Stomach (tissue), 9 donors: ENCODE measurements around the gene RASD2. TPM values are rescaled to one million over a fixed set of nuclear protein-coding genes. Genes with fewer than 3 reads are reported as not detected.

Experiments used
- DNase-seq, 2 donors: peaks; one replicate each; pipeline versions ENCODE4 v3.0.0 to v3.0.0-alpha.2; 2013 to 2019
- H3K27ac ChIP-seq, 5 donors: fragments of 200-600 bp in 4 of 5; sonication (generic) in 4 of 5; one replicate each; pipeline ENCODE4 v1.5.1; 2013 to 2019; ENCODE audit warnings: mild to moderate bottlenecking in 1 of 5, moderate library complexity in 1 of 5
- H3K27me3 ChIP-seq, 3 donors: fragments of 200-600 bp; sonication (generic); one replicate each; pipeline ENCODE4 v1.5.1; 2017 to 2019; ENCODE audit warnings: mixed run types in 1 of 3
- H3K36me3 ChIP-seq, 4 donors: fragments of 200-600 bp; sonication (generic); 1 replicate in 3 of 4; 2 replicates in 1 of 4; pipeline ENCODE4 v1.5.1; 2016 to 2019
- H3K4me1 ChIP-seq, 4 donors: fragments of 200-600 bp; sonication (generic); one replicate each; pipeline ENCODE4 v1.5.1; 2016 to 2019
- H3K4me3 ChIP-seq, 4 donors: fragments of 200-600 bp; sonication (generic) in 3 of 4; one replicate each; pipeline ENCODE4 v1.5.1; 2016 to 2019; ENCODE audit warnings: mild to moderate bottlenecking in 1 of 4
- H3K9me3 ChIP-seq, 4 donors: fragments of 200-600 bp; sonication (generic); one replicate each; pipeline ENCODE4 v1.5.1; 2016 to 2019
- EP300 ChIP-seq: sonication (generic); formaldehyde crosslinking; IDR thresholded peaks from one replicate; pipeline ENCODE4 v1.6.1; 2017; ENCODE audit warnings: antibody characterized with exemption
- POLR2A ChIP-seq, 4 donors: fragments of 450-650 bp; IDR thresholded peaks; one replicate each; pipeline ENCODE4 v1.6.1; 2016; ENCODE audit warnings: antibody characterized with exemption in 4 of 4, control low read depth in 2 of 4, mild to moderate bottlenecking in 1 of 4, moderate library complexity in 1 of 4
- POLR2AphosphoS5 ChIP-seq, 3 donors: sonication (generic); formaldehyde crosslinking; IDR thresholded peaks; one replicate each; pipeline ENCODE4 v1.6.1; 2016; ENCODE audit warnings: antibody characterized with exemption in 3 of 3
- WGBS, 5 donors: extraction: QIAGEN DNeasy Blood & Tissue Kit in 3 of 5; methylation state at CpG; one replicate each; pipeline versions ENCODE4 v1.1.5 to v1.1.7; 2013 to 2018; 5-methylcytosine and 5-hydroxymethylcytosine counted together
- intact Hi-C: fragments of 100-400 bp; cut with DNase I; formaldehyde crosslinking; loops from one replicate; pipeline ENCODE4 v1.15.1; 2023; ENCODE audit warnings: low total_unique reads
- polyA plus RNA-seq, 3 donors: library from polyadenylated mRNA; stranded (reverse); fragments of 200-250 nt; gene quantifications; one replicate each; pipeline ENCODE4 v1.2.3, GENCODE V29; 2013
- total RNA-seq, 5 donors: library from RNA; depleted of rRNA; stranded (reverse); fragments of >200 nt; gene quantifications; one replicate each; pipeline versions ENCODE4 v1.1.0 to v1.2.3, GENCODE V29; 2014 to 2016
- TF ChIP-seq, protein P1 (sequence below), 7 experiments: fragments of 450-650 bp in 4 of 7; fragments of 200-600 bp in 3 of 7; sonication (generic) in 3 of 7; IDR thresholded peaks; one replicate each; pipeline ENCODE4 v1.5.1; 2016 to 2019; ENCODE audit warnings: antibody characterized with exemption in 7 of 7, control low read depth in 2 of 7, mild to moderate bottlenecking in 1 of 7
- donor health status: healthy with polysubstance abuse.
- donor health status: Bipolar disorder and iron deficiency.
- donor health status: healthy.

Gene RASD2
- total and polyA plus RNA-seq, 8 donors: 0.43 to 3.6 (median 0.72) TPM

DNA sequence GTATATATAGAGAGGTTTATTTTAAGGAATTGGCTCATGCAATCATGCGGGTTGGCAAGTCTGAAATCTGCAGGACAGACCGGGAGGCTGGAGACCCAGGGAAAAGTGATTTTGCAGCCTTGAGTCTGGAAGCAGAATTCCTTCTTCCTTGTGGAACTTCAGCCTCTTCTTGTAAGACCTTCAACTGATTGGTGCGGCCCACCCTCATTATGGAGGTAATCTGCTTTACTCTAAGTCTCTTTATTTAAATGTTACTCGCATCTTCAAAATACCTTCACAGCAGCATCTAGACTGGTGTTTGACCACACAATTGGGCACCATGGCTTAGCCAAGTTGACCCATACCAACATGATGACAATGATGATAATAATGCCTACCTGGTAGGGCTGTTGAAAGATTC lies 58.7 kb downstream of the RASD2 start:
- Histone ChIP-seq H3K27me3 (no peaks in the 10 kb centered on the region), H3K4me1 (peaks cover 0 to 5% (median 1%) of the 10 kb centered on the region in 4 donors), H3K36me3 (no peaks in the 10 kb centered on the region), H3K27ac (no peak overlapping the region), H3K9me3 (no peaks in the 10 kb centered on the region), H3K4me3 (no peak overlapping the region)
- DNase-seq: no peak
- 92 to 98% (median 96%) methylated on average over 4 of the region's 4 CpGs for WGBS, 5 donors
- intact Hi-C loops: no loop called here
- no peak for TF ChIP-seq POLR2A (IDR thresholded peaks at IDR 0.05)
- TF ChIP-seq, protein P1, sequence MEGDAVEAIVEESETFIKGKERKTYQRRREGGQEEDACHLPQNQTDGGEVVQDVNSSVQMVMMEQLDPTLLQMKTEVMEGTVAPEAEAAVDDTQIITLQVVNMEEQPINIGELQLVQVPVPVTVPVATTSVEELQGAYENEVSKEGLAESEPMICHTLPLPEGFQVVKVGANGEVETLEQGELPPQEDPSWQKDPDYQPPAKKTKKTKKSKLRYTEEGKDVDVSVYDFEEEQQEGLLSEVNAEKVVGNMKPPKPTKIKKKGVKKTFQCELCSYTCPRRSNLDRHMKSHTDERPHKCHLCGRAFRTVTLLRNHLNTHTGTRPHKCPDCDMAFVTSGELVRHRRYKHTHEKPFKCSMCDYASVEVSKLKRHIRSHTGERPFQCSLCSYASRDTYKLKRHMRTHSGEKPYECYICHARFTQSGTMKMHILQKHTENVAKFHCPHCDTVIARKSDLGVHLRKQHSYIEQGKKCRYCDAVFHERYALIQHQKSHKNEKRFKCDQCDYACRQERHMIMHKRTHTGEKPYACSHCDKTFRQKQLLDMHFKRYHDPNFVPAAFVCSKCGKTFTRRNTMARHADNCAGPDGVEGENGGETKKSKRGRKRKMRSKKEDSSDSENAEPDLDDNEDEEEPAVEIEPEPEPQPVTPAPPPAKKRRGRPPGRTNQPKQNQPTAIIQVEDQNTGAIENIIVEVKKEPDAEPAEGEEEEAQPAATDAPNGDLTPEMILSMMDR (IDR thresholded peaks at IDR 0.05): no peak
- no peak for TF ChIP-seq EP300
- TF ChIP-seq POLR2AphosphoS5 (IDR thresholded peaks at IDR 0.05): no peak

DNA sequence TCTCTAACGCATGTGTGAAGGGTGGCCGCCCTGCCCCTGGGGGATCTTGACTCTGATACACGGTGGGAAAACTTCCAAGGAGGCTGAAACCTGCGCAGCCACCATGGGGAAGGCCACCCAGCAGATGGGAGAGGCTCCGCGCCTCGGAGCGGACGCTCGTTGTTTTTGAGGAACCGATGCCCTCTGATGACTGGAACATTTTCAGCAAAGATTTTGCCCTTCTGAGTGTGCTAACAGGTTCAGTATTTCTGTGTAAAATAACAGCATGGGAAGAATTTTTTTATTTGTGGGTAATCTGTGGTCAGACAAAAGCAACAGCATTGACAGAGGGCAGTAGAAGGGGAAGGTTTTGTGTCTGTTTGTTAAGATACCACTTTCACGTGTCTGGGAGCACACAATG lies 59.8 kb downstream of the RASD2 start:
- Histone ChIP-seq H3K27ac (no peak overlapping the region), H3K27me3 (no peaks in the 10 kb centered on the region), H3K36me3 (no peaks in the 10 kb centered on the region), H3K9me3 (no peaks in the 10 kb centered on the region), H3K4me3 (no peak overlapping the region), H3K4me1 (peaks cover 0 to 12% (median 6%) of the 10 kb centered on the region in 4 donors)
- no peak for DNase-seq
- WGBS, 5 donors: 74 to 86% (median 79%) methylated on average over 11 to 12 of the region's 12 CpGs
- intact Hi-C loops: no loop called here
- TF ChIP-seq, protein P1 (IDR thresholded peaks at IDR 0.05): no peak
- TF ChIP-seq POLR2A (IDR thresholded peaks at IDR 0.05) (no peak), EP300 (no peak), POLR2AphosphoS5 (IDR thresholded peaks at IDR 0.05) (no peak)

- Histone ChIP-seq H3K27ac (no peak overlapping the region), H3K4me3 (no peak overlapping the region), H3K9me3 (no peaks in the 10 kb centered on the region), H3K36me3 (no peaks in the 10 kb centered on the region), H3K4me1 (peaks cover 0 to 18% (median 9%) of the 10 kb centered on the region in 4 donors), H3K27me3 (no peaks in the 10 kb centered on the region)
- 93 to 98% (median 96%) methylated on average over 5 of the region's 5 CpGs for WGBS, 5 donors
- intact Hi-C loops: no loop called here
- TF ChIP-seq POLR2AphosphoS5 (IDR thresholded peaks at IDR 0.05) (no peak), POLR2A (IDR thresholded peaks at IDR 0.05) (no peak), EP300 (no peak)
- TF ChIP-seq, protein P1 (IDR thresholded peaks at IDR 0.05): no peak
- DNase-seq: no peak
Measured at GRCh38 chr22:35601013-35601580, 60.5 kb downstream of the RASD2 start.

DNA sequence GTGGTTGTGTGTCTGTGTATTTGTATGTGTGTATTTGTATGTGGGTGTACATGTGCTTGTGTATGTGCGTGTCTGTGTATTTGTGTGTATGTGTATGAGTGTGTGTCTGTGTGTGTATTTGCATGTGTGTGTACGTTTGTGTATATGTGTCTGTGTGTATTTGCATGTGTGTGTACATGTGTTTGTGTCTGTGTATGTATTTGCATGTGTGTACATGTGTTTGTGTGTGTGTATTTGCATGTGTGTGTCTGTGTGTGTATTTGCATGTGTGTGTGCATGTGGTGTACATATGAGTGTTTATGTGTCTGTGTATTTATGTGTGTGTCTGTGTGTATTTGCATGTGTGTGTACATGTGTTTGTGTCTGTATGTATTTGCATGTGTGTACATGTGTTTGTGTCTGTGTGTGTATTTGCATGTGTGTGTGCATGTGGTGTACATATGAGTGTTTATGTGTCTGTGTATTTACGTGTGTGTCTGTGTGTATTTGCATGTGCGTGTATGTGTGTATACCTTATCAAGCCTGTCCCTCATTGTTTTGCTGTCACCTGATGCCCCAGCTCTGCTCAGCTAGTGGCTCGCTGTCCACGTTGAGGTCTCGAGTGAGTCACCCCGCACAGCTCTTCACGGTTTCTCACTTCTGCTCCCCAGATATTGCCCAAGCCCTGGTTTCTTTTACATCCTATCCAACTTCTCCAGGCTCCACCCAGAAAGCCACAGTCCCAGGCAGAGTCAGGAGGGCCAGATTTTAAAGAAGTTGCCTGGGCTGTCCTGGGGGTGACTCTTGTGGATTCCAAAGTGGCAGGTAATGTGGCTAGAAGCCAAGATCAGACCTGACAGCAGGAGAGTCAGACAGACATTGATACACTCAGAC lies 61.3 kb downstream of the RASD2 start:
- DNase-seq: no peak
- H3K27me3 ChIP-seq: no peaks in the 10 kb centered on the region
- H3K27ac ChIP-seq: no peak overlapping the region
- no peak overlapping the region for H3K4me3 ChIP-seq
- H3K36me3 ChIP-seq: no peaks in the 10 kb centered on the region
- 56 to 67% (median 60%) methylated on average over 9 of the region's 9 CpGs for WGBS, 5 donors
- peaks cover 0 to 26% (median 11%) of the 10 kb centered on the region in 4 donors for H3K4me1 ChIP-seq
- no peaks in the 10 kb centered on the region for H3K9me3 ChIP-seq
- intact Hi-C loops: no loop called here
- TF ChIP-seq EP300 (no peak), POLR2A (IDR thresholded peaks at IDR 0.05) (no peak), POLR2AphosphoS5 (IDR thresholded peaks at IDR 0.05) (no peak)
- TF ChIP-seq, protein P1 (IDR thresholded peaks at IDR 0.05): no peak

Other genes starting within 250 kb of the RASD2 start
- gene TOM1, start 240.9 kb upstream of the RASD2 start, total RNA-seq: 100 to 1,000 TPM in 1 of 5 donors, 10 to 100 TPM in 4; 17.3 to 150 (median 51.3) TPM
- 10 to 100 TPM; 29.3 to 32.7 (median 30.1) TPM for gene TOM1, start 240.9 kb upstream of the RASD2 start, polyA plus RNA-seq
- gene HMOX1, start 159.7 kb upstream of the RASD2 start, total RNA-seq: 10 to 100 TPM in 2 of 5 donors, 1 to 10 TPM in 2, not detected in 1; 2.2 to 23.3 (median 9.2) TPM
- gene HMOX1, start 159.7 kb upstream of the RASD2 start, polyA plus RNA-seq: 100 to 1,000 TPM in 1 of 3 donors, 10 to 100 TPM in 1, 1 to 10 TPM in 1; 6.5 to 106 (median 21.5) TPM
- 10 to 100 TPM; 17.5 to 74.5 (median 25.2) TPM for gene MCM5, start 140.7 kb upstream of the RASD2 start, total RNA-seq
- 10 to 100 TPM; 13.0 to 19.9 (median 16.8) TPM for gene MCM5, start 140.7 kb upstream of the RASD2 start, polyA plus RNA-seq
- gene MB, start 76.5 kb downstream of the RASD2 start, total RNA-seq: 1 to 10 TPM in 1 of 5 donors, under 1 TPM in 1, not detected in 3; 0.87 to 1.3 TPM
- 10 to 100 TPM in 1 of 3 donors, 1 to 10 TPM in 2; 2.2 to 29.5 (median 6.9) TPM for gene MB, start 76.5 kb downstream of the RASD2 start, polyA plus RNA-seq
- gene APOL6, start 107.6 kb downstream of the RASD2 start, total RNA-seq: 10 to 100 TPM in 4 of 5 donors, 1 to 10 TPM in 1; 4.5 to 21.5 (median 10.5) TPM
- 1 to 10 TPM; 3.9 to 7.0 (median 4.9) TPM for gene APOL6, start 107.6 kb downstream of the RASD2 start, polyA plus RNA-seq
- gene APOL5, start 177.0 kb downstream of the RASD2 start, total RNA-seq: not detected
- gene APOL5, start 177.0 kb downstream of the RASD2 start, polyA plus RNA-seq: not detected